GM06990 (cell line): ENCODE data around the gene TMEM161B.

Experiments used
- DNase-seq: peaks from one replicate; pipeline ENCODE4 v3.0.0-alpha.2; 2011; ENCODE audit not compliant: insufficient read length; ENCODE audit errors: extremely low read depth
- H3K27me3 ChIP-seq: replicated peaks from 2 replicates; pipeline ENCODE4 v1.6.0; 2011; ENCODE audit warnings: low read length; ENCODE audit not compliant: control insufficient read depth, insufficient read depth
- H3K36me3 ChIP-seq: 2 replicates; pipeline ENCODE4 v1.5.1; 2011; ENCODE audit warnings: low read length; ENCODE audit not compliant: control insufficient read depth, insufficient read depth
- H3K4me3 ChIP-seq: replicated peaks from 2 replicates; pipeline ENCODE4 v1.5.1; 2011; ENCODE audit warnings: low read depth, mild to moderate bottlenecking, control low read depth, low read length
- TF ChIP-seq, protein P1 (sequence below): IDR thresholded peaks from 2 replicates; pipeline ENCODE4 v1.5.1; 2011; ENCODE audit warnings: low read length, control low read depth, mild to moderate bottlenecking, inconsistent platforms; ENCODE audit not compliant: insufficient read depth, poor library complexity, severe bottlenecking

Gene TMEM161B

DNA sequence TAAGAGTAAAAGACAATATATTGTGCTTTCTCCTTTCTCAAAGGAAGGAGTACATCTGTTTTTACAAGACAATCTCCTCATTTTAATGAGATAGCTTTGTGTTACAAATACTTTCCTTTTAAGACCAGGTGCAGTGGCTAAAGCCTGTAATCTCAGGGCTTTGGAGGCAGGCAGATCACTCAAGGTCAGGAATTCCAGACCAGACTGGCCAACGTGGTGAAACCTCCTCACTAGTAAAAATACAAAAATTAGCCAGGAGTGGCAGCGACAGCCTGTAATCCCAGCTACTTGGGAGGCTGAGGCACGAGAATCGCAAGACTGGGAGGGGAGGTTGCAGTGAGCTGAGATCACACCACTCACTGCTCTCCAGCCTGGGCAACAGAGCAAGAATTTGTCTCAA lies 11.8 kb downstream of the TMEM161B start:
- Histone ChIP-seq H3K27me3 (no peaks in the 10 kb centered on the region), H3K4me3 (no peak overlapping the region), H3K36me3 (no peaks in the 10 kb centered on the region)
- TF ChIP-seq, protein P1, sequence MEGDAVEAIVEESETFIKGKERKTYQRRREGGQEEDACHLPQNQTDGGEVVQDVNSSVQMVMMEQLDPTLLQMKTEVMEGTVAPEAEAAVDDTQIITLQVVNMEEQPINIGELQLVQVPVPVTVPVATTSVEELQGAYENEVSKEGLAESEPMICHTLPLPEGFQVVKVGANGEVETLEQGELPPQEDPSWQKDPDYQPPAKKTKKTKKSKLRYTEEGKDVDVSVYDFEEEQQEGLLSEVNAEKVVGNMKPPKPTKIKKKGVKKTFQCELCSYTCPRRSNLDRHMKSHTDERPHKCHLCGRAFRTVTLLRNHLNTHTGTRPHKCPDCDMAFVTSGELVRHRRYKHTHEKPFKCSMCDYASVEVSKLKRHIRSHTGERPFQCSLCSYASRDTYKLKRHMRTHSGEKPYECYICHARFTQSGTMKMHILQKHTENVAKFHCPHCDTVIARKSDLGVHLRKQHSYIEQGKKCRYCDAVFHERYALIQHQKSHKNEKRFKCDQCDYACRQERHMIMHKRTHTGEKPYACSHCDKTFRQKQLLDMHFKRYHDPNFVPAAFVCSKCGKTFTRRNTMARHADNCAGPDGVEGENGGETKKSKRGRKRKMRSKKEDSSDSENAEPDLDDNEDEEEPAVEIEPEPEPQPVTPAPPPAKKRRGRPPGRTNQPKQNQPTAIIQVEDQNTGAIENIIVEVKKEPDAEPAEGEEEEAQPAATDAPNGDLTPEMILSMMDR: no peak
- DNase-seq: no peak

DNA sequence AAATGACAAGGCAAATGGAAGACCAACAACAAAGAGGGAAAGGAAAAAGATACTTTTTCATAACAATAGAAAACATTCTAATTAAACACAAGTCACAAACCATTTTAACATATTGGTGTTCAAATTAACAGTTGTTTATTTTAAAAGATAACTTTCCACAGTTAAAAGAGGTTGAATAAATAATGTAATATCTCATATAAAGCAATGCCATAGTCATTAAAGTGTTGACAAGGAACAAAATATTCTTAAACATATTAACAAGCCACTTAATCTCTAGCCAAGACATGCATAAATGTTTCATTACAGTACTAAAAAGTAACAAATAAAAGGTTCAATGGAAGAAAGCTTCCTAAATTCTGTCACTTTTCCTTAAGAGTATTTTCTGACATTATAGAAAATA lies 12.6 kb downstream of the TMEM161B start:
- TF ChIP-seq, protein P1: no peak
- DNase-seq: no peak
- Histone ChIP-seq H3K36me3 (no peaks in the 10 kb centered on the region), H3K4me3 (no peak overlapping the region), H3K27me3 (no peaks in the 10 kb centered on the region)

DNA sequence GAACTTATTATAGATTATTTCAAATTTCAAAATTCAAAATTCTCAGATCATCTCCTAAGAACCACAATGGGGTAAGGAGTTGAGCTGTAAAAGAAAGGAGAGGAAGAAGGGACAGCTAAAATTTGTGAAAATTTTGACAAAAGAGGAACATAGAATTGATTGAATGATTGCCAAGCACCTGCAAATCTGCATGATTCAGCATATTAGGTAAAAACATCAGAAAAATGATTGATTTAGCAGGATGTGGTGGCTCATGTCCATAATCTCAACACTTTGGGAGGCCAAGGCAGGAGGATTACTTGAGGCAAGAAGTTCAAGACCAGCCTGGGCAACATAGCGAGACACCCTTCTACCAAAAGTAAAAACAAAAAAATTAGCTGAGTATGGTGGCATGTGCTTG lies 14.3 kb downstream of the TMEM161B start:
- Histone ChIP-seq H3K4me3 (no peak overlapping the region), H3K36me3 (no peaks in the 10 kb centered on the region; the same call in 1 of the 2 replicates), H3K27me3 (no peaks in the 10 kb centered on the region)
- TF ChIP-seq, protein P1: no peak
- DNase-seq: no peak

DNA sequence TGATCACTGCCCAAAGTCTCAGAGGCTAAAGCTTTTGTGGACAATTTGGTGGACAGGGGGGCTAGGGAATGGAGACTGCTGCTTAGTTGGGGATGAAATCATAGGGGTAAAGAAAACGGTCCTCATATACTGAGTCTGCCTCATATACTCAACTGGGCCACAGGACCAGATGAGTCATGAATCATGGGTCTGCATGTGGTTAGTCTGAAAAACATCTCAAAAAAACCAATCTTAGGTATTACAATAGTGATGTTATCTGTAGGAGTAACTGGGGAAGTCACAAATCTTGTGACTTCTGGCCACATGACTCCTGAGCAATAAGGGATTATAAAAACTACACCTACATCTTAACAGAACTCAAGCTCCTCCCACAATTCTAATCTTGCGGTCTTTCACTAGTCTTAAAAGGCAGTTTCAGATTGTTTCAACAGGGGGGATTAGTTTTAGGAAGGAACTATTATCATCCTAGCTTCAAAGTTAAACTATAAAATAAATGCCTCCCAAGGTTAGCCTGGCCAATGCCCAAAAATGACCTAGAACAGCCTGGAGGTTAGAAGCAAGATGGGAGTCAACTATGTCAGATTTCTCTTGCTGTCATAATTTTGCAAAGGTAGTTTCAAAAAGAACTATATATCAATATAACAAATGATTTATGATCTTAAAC lies 17.5 kb downstream of the TMEM161B start:
- Histone ChIP-seq H3K4me3 (no peak overlapping the region), H3K36me3 (no peaks in the 10 kb centered on the region; the same call in 1 of the 2 replicates), H3K27me3 (no peaks in the 10 kb centered on the region)
- TF ChIP-seq, protein P1: no peak
- no peak for DNase-seq

DNA sequence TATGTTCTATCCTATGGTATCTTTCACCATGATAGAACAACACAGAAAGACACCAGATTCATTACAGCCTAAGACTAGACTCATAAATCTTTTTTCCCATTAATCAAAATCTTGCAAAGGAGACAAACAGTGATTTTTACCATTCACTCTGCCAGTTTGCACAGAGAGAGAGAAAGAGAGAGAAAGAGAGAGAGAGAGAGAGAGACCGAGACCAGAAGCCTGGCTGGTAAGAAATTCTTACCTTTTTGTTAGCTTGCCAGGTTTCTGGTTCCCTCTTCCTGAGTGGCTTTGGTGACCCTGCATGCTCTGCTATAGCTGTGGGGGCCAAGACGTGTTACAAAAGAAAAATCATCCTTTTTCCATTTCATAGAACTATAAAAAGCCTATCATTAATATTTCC lies 18.6 kb downstream of the TMEM161B start:
- Histone ChIP-seq H3K4me3 (no peak overlapping the region), H3K27me3 (no peaks in the 10 kb centered on the region), H3K36me3 (no peaks in the 10 kb centered on the region; the same call in 1 of the 2 replicates)
- TF ChIP-seq, protein P1: no peak
- DNase-seq: no peak
